Ishikawa (cell line): ENCODE data around the gene ABCC11.

ENCODE experiments used
- CEBPB ChIP-seq: IDR thresholded peaks from 2 replicates; pipeline ENCODE4 v1.6.1; 2012
- CREB1 ChIP-seq: IDR thresholded peaks from 2 replicates; pipeline ENCODE4 v1.6.1; 2012; ENCODE audit warnings: low read depth
- EGR1 ChIP-seq: IDR thresholded peaks from 2 replicates; pipeline ENCODE4 v1.6.1; 2012
- MAX ChIP-seq: IDR thresholded peaks from 2 replicates; pipeline ENCODE4 v1.6.1; 2012
- RAD21 ChIP-seq: IDR thresholded peaks from 2 replicates; pipeline ENCODE4 v1.6.1; 2012; ENCODE audit warnings: low read depth
- TAF1 ChIP-seq: IDR thresholded peaks from 2 replicates; pipeline ENCODE4 v1.6.1; 2012; ENCODE audit warnings: low read depth, mild to moderate bottlenecking
- YY1 ChIP-seq: IDR thresholded peaks from 2 replicates; pipeline ENCODE4 v1.6.1; 2012; ENCODE audit warnings: low read depth
- ZBTB7A ChIP-seq: IDR thresholded peaks from 2 replicates; pipeline ENCODE4 v1.6.1; 2012; ENCODE audit warnings: low read depth

GRCh38 chr16:48217708-48218107 is 29.6 kb downstream of the ABCC11 start:
- TF ChIP-seq EGR1 (no peak), CEBPB (no peak), TAF1 (no peak), ZBTB7A (no peak), RAD21 (no peak), CREB1 (no peak), YY1 (no peak), MAX (no peak)
